Tibial artery (tissue), 4 donors: ENCODE results near the gene ATAD3B.
A peak's percentile ranks its signal among the peaks of the same experiment; 100 is the strongest.

Source experiments
- DNase-seq, 2 donors: peaks; one replicate each; pipeline ENCODE4 v3.0.0-alpha.2; 2019
- H3K27ac ChIP-seq, 2 donors: fragments of 200-600 bp; sonication (generic) in 1 of 2; 1 replicate in 1 of 2; 2 replicates in 1 of 2; pipeline ENCODE4 v1.5.1; 2018 to 2019; ENCODE audit warnings: mild to moderate bottlenecking in 1 of 2
- H3K27me3 ChIP-seq, 2 donors: fragments of 200-600 bp; sonication (generic) in 1 of 2; one replicate each; pipeline versions ENCODE4 v1.5.1 to v1.6.0; 2016 to 2019
- H3K36me3 ChIP-seq, 3 donors: fragments of 200-600 bp; sonication (generic) in 2 of 3; one replicate each; pipeline ENCODE4 v1.5.1; 2016 to 2019; ENCODE audit warnings: mild to moderate bottlenecking in 2 of 3
- H3K4me1 ChIP-seq, 4 donors: fragments of 200-600 bp; sonication (generic) in 2 of 4; 1 replicate in 3 of 4; 2 replicates in 1 of 4; pipeline ENCODE4 v1.5.1; 2016 to 2019
- H3K4me3 ChIP-seq, 2 donors: fragments of 200-600 bp; sonication (generic) in 1 of 2; 1 replicate in 1 of 2; 2 replicates in 1 of 2; pipeline ENCODE4 v1.5.1; 2018 to 2019; ENCODE audit warnings: mild to moderate bottlenecking in 2 of 2
- H3K9me3 ChIP-seq, 3 donors: fragments of 200-600 bp; sonication (generic) in 1 of 3; one replicate each; pipeline ENCODE4 v1.5.1; 2016 to 2019
- CTCF ChIP-seq, 2 experiments: fragments of 200-600 bp in 1 of 2; fragments of 450-650 bp in 1 of 2; IDR thresholded peaks; one replicate each; pipeline ENCODE4 v1.5.1; 2017 to 2019; ENCODE audit warnings: antibody characterized with exemption in 2 of 2, mild to moderate bottlenecking in 1 of 2, moderate library complexity in 1 of 2
- intact Hi-C: fragments of 100-400 bp; cut with DNase I; formaldehyde crosslinking; loops from one replicate; pipeline ENCODE4 v1.15.0; 2023; ENCODE audit warnings: low total_unique reads

ATAD3B gene

GRCh38 chr1:1437904-1438376 lies 33.6 kb upstream of the ATAD3B start:
- Histone ChIP-seq H3K27ac (no peak overlapping the region), H3K27me3 (peaks cover 0 to 41% of the 10 kb centered on the region in 2 donors), H3K4me3 (no peak overlapping the region), H3K36me3 (peaks cover 0 to 14% (median 0%) of the 10 kb centered on the region in 3 donors), H3K4me1 (peaks cover 0 to 74% (median 37%) of the 10 kb centered on the region in 4 donors), H3K9me3 (no peaks in the 10 kb centered on the region)
- intact Hi-C loops: no loop called here
- no peak for TF ChIP-seq CTCF (IDR thresholded peaks at IDR 0.05)
- DNase-seq: no peak

- no peak for TF ChIP-seq CTCF (IDR thresholded peaks at IDR 0.05)
- peaks cover 0 to 14% (median 0%) of the 10 kb centered on the region in 3 donors for H3K36me3 ChIP-seq
- peaks cover 0 to 65% (median 29%) of the 10 kb centered on the region in 4 donors for H3K4me1 ChIP-seq
- intact Hi-C loops: no loop called here
- no peak for DNase-seq
- peaks cover 0 to 41% of the 10 kb centered on the region in 2 donors for H3K27me3 ChIP-seq
- no peak overlapping the region for H3K4me3 ChIP-seq
- no peaks in the 10 kb centered on the region for H3K9me3 ChIP-seq
- no peak overlapping the region for H3K27ac ChIP-seq
Measured at GRCh38 chr1:1438531-1439381, 32.8 kb upstream of the ATAD3B start.

- H3K36me3 ChIP-seq: peaks cover 0 to 14% (median 0%) of the 10 kb centered on the region in 3 donors
- no peak overlapping the region for H3K27ac ChIP-seq
- no peak for DNase-seq
- peaks cover 0 to 56% (median 20%) of the 10 kb centered on the region in 4 donors for H3K4me1 ChIP-seq
- TF ChIP-seq CTCF (IDR thresholded peaks at IDR 0.05): no peak
- H3K4me3 ChIP-seq: no peak overlapping the region
- H3K9me3 ChIP-seq: no peaks in the 10 kb centered on the region
- intact Hi-C loops: loop anchor here (5.0 kb wide), 1 partner anchor 37 kb away; no protein-coding TSS in a partner anchor
- peaks cover 0 to 36% of the 10 kb centered on the region in 2 donors for H3K27me3 ChIP-seq
Measured at GRCh38 chr1:1439546-1440261, 31.9 kb upstream of the ATAD3B start.

- H3K9me3 ChIP-seq: no peaks in the 10 kb centered on the region
- no peak overlapping the region for H3K27ac ChIP-seq
- H3K4me3 ChIP-seq: no peak overlapping the region
- peaks cover 0 to 36% of the 10 kb centered on the region in 2 donors for H3K27me3 ChIP-seq
- peaks cover 0 to 49% (median 14%) of the 10 kb centered on the region in 4 donors for H3K4me1 ChIP-seq
- DNase-seq: peak in 1 of 2 donors; percentile 64
- intact Hi-C loops: loop anchor here (5.0 kb wide), 1 partner anchor 38 kb away; no protein-coding TSS in a partner anchor
- TF ChIP-seq CTCF (IDR thresholded peaks at IDR 0.05): no peak
- peaks cover 0 to 14% (median 0%) of the 10 kb centered on the region in 3 donors for H3K36me3 ChIP-seq
Measured at GRCh38 chr1:1440262-1441001, 31.1 kb upstream of the ATAD3B start.
